ENCODE data around the gene KRT33B.

GRCh38 chr17:41339571-41340172 lies 29.9 kb downstream of the KRT33B start:
- TF ChIP-seq ZNF670 (CRISPR knock-in tag; IDR thresholded peaks at IDR 0.05; ENCODE audit: borderline replicate concordance) (no peak), CTCF (CRISPR knock-in tag; IDR thresholded peaks at IDR 0.05) (no peak), IRF9 (CRISPR knock-in tag; IDR thresholded peaks at IDR 0.05; ENCODE audit: borderline replicate concordance) (no peak), POLR2A (IDR thresholded peaks at IDR 0.05; ENCODE audit: insufficient read depth in 1 of 2, low read depth in 2 of 2, low read length in 2 of 2) (no peak), ETV5 (CRISPR knock-in tag; IDR thresholded peaks at IDR 0.05; ENCODE audit: borderline replicate concordance) (no peak), ZNF430 (CRISPR knock-in tag; IDR thresholded peaks at IDR 0.05) (no peak), TAF1 (CRISPR knock-in tag; IDR thresholded peaks at IDR 0.05) (no peak), POGZ (CRISPR knock-in tag; IDR thresholded peaks at IDR 0.05) (no peak)
